CD14-positive monocyte (primary cell): Measurements from ENCODE around the gene CNN1. TPM values are rescaled to one million over a fixed set of nuclear protein-coding genes. Genes with fewer than 3 reads are reported as not detected.
A peak's percentile ranks its signal among the peaks of the same experiment; 100 is the strongest.

Source experiments
- DNase-seq, 3 donors: peaks; one replicate each; pipeline ENCODE4 v3.0.0-alpha.2; 2011 to 2022
- H2AFZ ChIP-seq: 2 replicates; pipeline ENCODE4 v1.6.0; 2012; ENCODE audit warnings: mild to moderate bottlenecking, low read depth, low read length, inconsistent platforms; ENCODE audit not compliant: insufficient read depth, poor library complexity, severe bottlenecking
- H3K27ac ChIP-seq, 2 donors: 1 replicate in 1 of 2; 2 replicates in 1 of 2; pipeline ENCODE4 v1.5.1; 2012 to 2013; ENCODE audit warnings: low read length in 2 of 2, control low read depth in 1 of 2, inconsistent platforms in 1 of 2, low read depth in 1 of 2, mild to moderate bottlenecking in 1 of 2
- H3K27me3 ChIP-seq, 2 donors: one replicate each; pipeline versions ENCODE4 v1.6.0 to v1.6.1; 2011 to 2013; ENCODE audit warnings: low read length in 2 of 2; ENCODE audit not compliant: control insufficient read depth in 2 of 2, insufficient read depth in 2 of 2
- H3K36me3 ChIP-seq, 2 donors: replicated peaks in 1 of 2; 1 replicate in 1 of 2; 2 replicates in 1 of 2; pipeline versions ENCODE4 v1.5.1 to v1.6.1; 2012 to 2013; ENCODE audit warnings: low read length in 2 of 2, control low read depth in 1 of 2, inconsistent platforms in 1 of 2, mild to moderate bottlenecking in 1 of 2; ENCODE audit not compliant: insufficient read depth in 2 of 2, control insufficient read depth in 1 of 2
- H3K4me1 ChIP-seq, 2 donors: 1 replicate in 1 of 2; 2 replicates in 1 of 2; pipeline versions ENCODE4 v1.5.1 to v1.6.1; 2012 to 2013; ENCODE audit warnings: low read length in 2 of 2, control low read depth in 1 of 2, inconsistent platforms in 1 of 2, mild to moderate bottlenecking in 1 of 2, moderate library complexity in 1 of 2; ENCODE audit not compliant: insufficient read depth in 2 of 2, control insufficient read depth in 1 of 2
- H3K4me2 ChIP-seq: replicated peaks from 2 replicates; pipeline ENCODE3; 2012; ENCODE audit warnings: low read length, moderate library complexity, mild to moderate bottlenecking; ENCODE audit not compliant: poor library complexity, severe bottlenecking; ENCODE audit errors: extremely low read depth
- H3K4me3 ChIP-seq, 3 experiments: fragments of 200-600 bp in 1 of 3; sonication (generic) in 1 of 3; replicated peaks in 1 of 3; 1 replicate in 2 of 3; 2 replicates in 1 of 3; pipeline ENCODE4 v1.5.1; 2011 to 2013; ENCODE audit warnings: low read length in 3 of 3, mild to moderate bottlenecking in 3 of 3, control low read depth in 2 of 3, low read depth in 2 of 3, inconsistent platforms in 1 of 3, moderate library complexity in 1 of 3
- H3K79me2 ChIP-seq: 2 replicates; pipeline ENCODE4 v1.6.0; 2012; ENCODE audit warnings: mild to moderate bottlenecking, control low read depth, inconsistent platforms, low read length, moderate library complexity; ENCODE audit not compliant: insufficient read depth
- H3K9ac ChIP-seq: 2 replicates; pipeline ENCODE4 v1.6.0; 2017; ENCODE audit warnings: low read length, mild to moderate bottlenecking; ENCODE audit not compliant: insufficient read depth, poor library complexity, severe bottlenecking
- H3K9me3 ChIP-seq, 2 donors: replicated peaks in 1 of 2; 1 replicate in 1 of 2; 2 replicates in 1 of 2; pipeline versions ENCODE4 v1.5.1 to v1.6.1; 2012 to 2013; ENCODE audit warnings: low read length in 2 of 2, control low read depth in 1 of 2; ENCODE audit not compliant: control insufficient read depth in 1 of 2, insufficient read depth in 1 of 2
- H4K20me1 ChIP-seq: 2 replicates; pipeline ENCODE4 v1.6.0; 2012; ENCODE audit warnings: mild to moderate bottlenecking, low read length, control low read depth, moderate library complexity; ENCODE audit not compliant: insufficient read depth
- H3K27ac Mint-ChIP-seq, 7 donors: one replicate each; pipeline ENCODE4 v1.8.0; 2020; ENCODE audit warnings: mild to moderate bottlenecking in 7 of 7, mixed read lengths in 7 of 7, moderate library complexity in 6 of 7, inconsistent platforms in 2 of 7
- H3K27me3 Mint-ChIP-seq, 3 donors: one replicate each; pipeline ENCODE4 v1.8.0; 2021 to 2022; ENCODE audit warnings: low read depth in 3 of 3, mild to moderate bottlenecking in 3 of 3, mixed read lengths in 3 of 3, moderate library complexity in 3 of 3, inconsistent platforms in 1 of 3
- H3K36me3 Mint-ChIP-seq, 2 donors: one replicate each; pipeline ENCODE4 v1.8.0; 2020; ENCODE audit warnings: mixed read lengths in 2 of 2, inconsistent platforms in 1 of 2, mild to moderate bottlenecking in 1 of 2
- H3K4me1 Mint-ChIP-seq: one replicate; pipeline ENCODE4 v1.8.0; 2020; ENCODE audit warnings: mild to moderate bottlenecking, mixed read lengths
- H3K4me3 Mint-ChIP-seq, 2 donors: one replicate each; pipeline ENCODE4 v1.8.0; 2020; ENCODE audit warnings: mild to moderate bottlenecking in 2 of 2, mixed read lengths in 2 of 2, moderate library complexity in 1 of 2
- H3K9me3 Mint-ChIP-seq, 7 donors: one replicate each; pipeline ENCODE4 v1.8.0; 2020 to 2022; ENCODE audit warnings: mixed read lengths in 7 of 7, mild to moderate bottlenecking in 6 of 7, moderate library complexity in 6 of 7, inconsistent platforms in 2 of 7
- WGBS: methylation state at CpG from one replicate; pipeline ENCODE4 v1.1.5; 2013; ENCODE audit warnings: missing lambda C conversion rate; ENCODE audit not compliant: insufficient coverage; 5-methylcytosine and 5-hydroxymethylcytosine counted together
- intact Hi-C, 2 donors: fragments of 100-400 bp; cut with micrococcal nuclease; formaldehyde crosslinking; loops; one replicate each; pipeline versions ENCODE4 v1.15.0 to v1.15.1; 2023
- polyA plus RNA-seq, 3 donors: library from polyadenylated mRNA; depleted of rRNA in 1 of 3; unstranded in 2 of 3; stranded (reverse) in 1 of 3; fragments of 300-500 nt in 2 of 3; fragments of >200 nt in 1 of 3; fragmentation: Illumina TruSeq in 2 of 3; gene quantifications; 1 replicate in 2 of 3; 2 replicates in 1 of 3; pipeline ENCODE4 v1.2.3, GENCODE V29; 2012 to 2021
- TF ChIP-seq, protein P1 (sequence below): fragments of 200-600 bp; IDR thresholded peaks from one replicate; pipeline ENCODE4 v1.8.0; 2022; ENCODE audit warnings: antibody characterized with exemption, mild to moderate bottlenecking

The CNN1 gene
- polyA plus RNA-seq, 3 donors = not detected

DNA sequence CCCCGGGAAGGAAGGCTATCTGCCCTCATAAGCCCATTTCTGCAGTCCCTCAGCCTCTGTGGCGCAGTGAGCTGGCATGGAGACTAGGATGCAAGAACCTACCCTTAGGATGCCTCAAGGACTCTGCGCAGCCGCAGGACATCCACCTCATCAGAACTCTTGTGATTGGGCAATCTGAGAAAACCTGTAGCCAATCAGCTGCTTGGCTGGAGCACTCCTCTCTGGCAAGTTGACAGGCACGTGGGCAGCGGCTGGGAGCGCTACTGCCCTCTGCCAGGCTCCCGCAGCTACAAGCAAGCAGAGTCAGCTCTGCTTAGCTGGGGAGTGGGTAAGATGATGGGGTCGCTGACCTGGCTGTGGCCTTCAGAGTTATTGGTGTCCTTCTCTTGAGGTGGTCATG, 8.2 kb upstream of the CNN1 start:
- no peaks in the 10 kb centered on the region for H3K27me3 ChIP-seq
- intact Hi-C loops = no loop called here
- H3K36me3 ChIP-seq = peaks cover 0 to 5% of the 10 kb centered on the region in 2 donors
- Mint-ChIP-seq H3K4me1 (peaks cover 25% of the 10 kb centered on the region), H3K4me3 (no peak overlapping the region), H3K27me3 (peaks cover 0 to 3% (median 0%) of the 10 kb centered on the region in 3 donors), H3K27ac (no peak overlapping the region), H3K36me3 (peaks cover 6 to 10% of the 10 kb centered on the region in 2 donors), H3K9me3 (peaks cover 6 to 16% (median 7%) of the 10 kb centered on the region in 7 donors)
- H3K4me2 ChIP-seq = no peak overlapping the region
- WGBS = 28% methylated on average over 6 of the region's 9 CpGs
- TF ChIP-seq, protein P1, sequence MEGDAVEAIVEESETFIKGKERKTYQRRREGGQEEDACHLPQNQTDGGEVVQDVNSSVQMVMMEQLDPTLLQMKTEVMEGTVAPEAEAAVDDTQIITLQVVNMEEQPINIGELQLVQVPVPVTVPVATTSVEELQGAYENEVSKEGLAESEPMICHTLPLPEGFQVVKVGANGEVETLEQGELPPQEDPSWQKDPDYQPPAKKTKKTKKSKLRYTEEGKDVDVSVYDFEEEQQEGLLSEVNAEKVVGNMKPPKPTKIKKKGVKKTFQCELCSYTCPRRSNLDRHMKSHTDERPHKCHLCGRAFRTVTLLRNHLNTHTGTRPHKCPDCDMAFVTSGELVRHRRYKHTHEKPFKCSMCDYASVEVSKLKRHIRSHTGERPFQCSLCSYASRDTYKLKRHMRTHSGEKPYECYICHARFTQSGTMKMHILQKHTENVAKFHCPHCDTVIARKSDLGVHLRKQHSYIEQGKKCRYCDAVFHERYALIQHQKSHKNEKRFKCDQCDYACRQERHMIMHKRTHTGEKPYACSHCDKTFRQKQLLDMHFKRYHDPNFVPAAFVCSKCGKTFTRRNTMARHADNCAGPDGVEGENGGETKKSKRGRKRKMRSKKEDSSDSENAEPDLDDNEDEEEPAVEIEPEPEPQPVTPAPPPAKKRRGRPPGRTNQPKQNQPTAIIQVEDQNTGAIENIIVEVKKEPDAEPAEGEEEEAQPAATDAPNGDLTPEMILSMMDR = no peak
- H3K79me2 ChIP-seq = peaks cover 22% of the 10 kb centered on the region
- no peak overlapping the region for H3K9ac ChIP-seq
- no peak overlapping the region for H3K4me3 ChIP-seq
- no peak overlapping the region for H2AFZ ChIP-seq
- DNase-seq = peak; percentile 53 to 80 (median 63)
- no peaks in the 10 kb centered on the region for H4K20me1 ChIP-seq
- peaks cover 0 to 4% of the 10 kb centered on the region in 2 donors for H3K9me3 ChIP-seq
- peaks cover 24 to 28% of the 10 kb centered on the region in 2 donors for H3K4me1 ChIP-seq
- H3K27ac ChIP-seq = no peak overlapping the region

DNA sequence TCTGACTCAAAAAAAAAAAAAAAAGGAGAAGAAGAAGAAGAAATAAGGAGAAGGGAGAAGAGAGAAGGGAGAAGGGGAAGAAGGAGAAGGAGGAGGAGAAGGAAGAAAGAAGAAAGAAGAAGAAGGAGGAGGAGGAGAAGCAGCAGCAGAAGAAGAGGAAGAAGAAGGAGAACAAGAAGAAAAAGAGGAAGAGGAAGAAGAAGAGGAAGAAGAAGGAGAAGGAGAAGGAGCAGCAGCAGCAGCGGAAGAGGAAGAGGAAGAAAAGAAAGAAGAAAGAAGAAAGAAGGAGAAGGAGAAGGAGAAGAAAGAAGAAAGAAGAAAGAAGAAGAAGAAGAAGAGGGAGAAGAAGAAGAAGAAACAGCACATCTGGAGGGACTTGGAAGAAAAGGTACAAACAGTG, 4.1 kb upstream of the CNN1 start:
- Histone ChIP-seq H3K9me3 (peaks cover 0 to 4% of the 10 kb centered on the region in 2 donors), H3K27ac (peak overlapping the region; percentile 22 to 78), H3K27me3 (peaks cover 8 to 19% of the 10 kb centered on the region in 2 donors), H3K36me3 (no peaks in the 10 kb centered on the region), H3K9ac (no peak overlapping the region), H3K4me2 (no peak overlapping the region), H4K20me1 (no peaks in the 10 kb centered on the region), H2AFZ (no peak overlapping the region), H3K79me2 (no peaks in the 10 kb centered on the region), H3K4me3 (no peak overlapping the region), H3K4me1 (peaks cover 17 to 22% of the 10 kb centered on the region in 2 donors)
- intact Hi-C loops = no loop called here
- peak overlapping the region; percentile 66 to 94 (median 91) for H3K27ac Mint-ChIP-seq
- TF ChIP-seq, protein P1 = no peak
- H3K27me3 Mint-ChIP-seq = peaks cover 17 to 22% (median 21%) of the 10 kb centered on the region in 3 donors
- H3K36me3 Mint-ChIP-seq = peaks cover 0 to 5% of the 10 kb centered on the region in 2 donors
- WGBS = 0% methylated on average over 1 of the region's 1 CpG
- peak in 2 of 3 donors; percentile 32 to 52 for DNase-seq
- peaks cover 21% of the 10 kb centered on the region for H3K4me1 Mint-ChIP-seq
- H3K9me3 Mint-ChIP-seq = peaks cover 6 to 18% (median 9%) of the 10 kb centered on the region in 7 donors
- H3K4me3 Mint-ChIP-seq = no peak overlapping the region
